Vagina (tissue), 2 donors: ENCODE data around the gene ZBTB16.

Experiments
- CTCF ChIP-seq, 3 experiments: fragments of 450-650 bp in 2 of 3; fragments of 200-600 bp in 1 of 3; sonication (generic) in 1 of 3; IDR thresholded peaks; one replicate each; pipeline ENCODE4 v1.5.1; 2017 to 2019; ENCODE audit warnings: antibody characterized with exemption in 3 of 3, mild to moderate bottlenecking in 2 of 3, moderate library complexity in 2 of 3
- POLR2A ChIP-seq, 2 donors: fragments of 450-650 bp; IDR thresholded peaks; one replicate each; pipeline ENCODE4 v1.6.1; 2017; ENCODE audit warnings: antibody characterized with exemption in 2 of 2, mild to moderate bottlenecking in 2 of 2, moderate library complexity in 2 of 2
- POLR2AphosphoS5 ChIP-seq, 2 donors: sonication (generic); formaldehyde crosslinking; IDR thresholded peaks; one replicate each; pipeline ENCODE4 v1.9.0; 2017; ENCODE audit warnings: antibody characterized with exemption in 2 of 2, mild to moderate bottlenecking in 2 of 2, low read depth in 1 of 2; ENCODE audit not compliant: insufficient read depth in 1 of 2

GRCh38 chr11:114243461-114244372 lies 184.2 kb downstream of the ZBTB16 start:
- TF ChIP-seq CTCF (IDR thresholded peaks at IDR 0.05), result no peak
- no peak for TF ChIP-seq POLR2A (IDR thresholded peaks at IDR 0.05)
- peak in 1 of 2 donors; percentile 15 for TF ChIP-seq POLR2AphosphoS5 (IDR thresholded peaks at IDR 0.05; ENCODE audit: insufficient read depth in 1 of 2, low read depth in 1 of 2)
